Measurements from ENCODE around the gene FIGN.

GRCh38 chr2:163778045-163778781 is 42.4 kb upstream of the FIGN start:
- TF ChIP-seq, protein P1, sequence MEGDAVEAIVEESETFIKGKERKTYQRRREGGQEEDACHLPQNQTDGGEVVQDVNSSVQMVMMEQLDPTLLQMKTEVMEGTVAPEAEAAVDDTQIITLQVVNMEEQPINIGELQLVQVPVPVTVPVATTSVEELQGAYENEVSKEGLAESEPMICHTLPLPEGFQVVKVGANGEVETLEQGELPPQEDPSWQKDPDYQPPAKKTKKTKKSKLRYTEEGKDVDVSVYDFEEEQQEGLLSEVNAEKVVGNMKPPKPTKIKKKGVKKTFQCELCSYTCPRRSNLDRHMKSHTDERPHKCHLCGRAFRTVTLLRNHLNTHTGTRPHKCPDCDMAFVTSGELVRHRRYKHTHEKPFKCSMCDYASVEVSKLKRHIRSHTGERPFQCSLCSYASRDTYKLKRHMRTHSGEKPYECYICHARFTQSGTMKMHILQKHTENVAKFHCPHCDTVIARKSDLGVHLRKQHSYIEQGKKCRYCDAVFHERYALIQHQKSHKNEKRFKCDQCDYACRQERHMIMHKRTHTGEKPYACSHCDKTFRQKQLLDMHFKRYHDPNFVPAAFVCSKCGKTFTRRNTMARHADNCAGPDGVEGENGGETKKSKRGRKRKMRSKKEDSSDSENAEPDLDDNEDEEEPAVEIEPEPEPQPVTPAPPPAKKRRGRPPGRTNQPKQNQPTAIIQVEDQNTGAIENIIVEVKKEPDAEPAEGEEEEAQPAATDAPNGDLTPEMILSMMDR (conservative IDR thresholded peaks at IDR 0.05), result no peak
- no peak for TF ChIP-seq ZFX (IDR thresholded peaks at IDR 0.05)
